Measurements from ENCODE around the gene GCSAML. TPM values are rescaled to one million over a fixed set of nuclear protein-coding genes. Genes with fewer than 3 reads are reported as not detected.
A peak's percentile ranks its signal among the peaks of the same experiment; 100 is the strongest.

GCSAML gene
- total RNA-seq, 1 donor: not detected

- TF ChIP-seq CTCF (IDR thresholded peaks at IDR 0.05; ENCODE audit: insufficient read depth, low read depth, low read length): no peak
- H3K4me3 ChIP-seq (ENCODE audit: low read depth, low read length): no peak overlapping the region
- no peak for DNase-seq (ENCODE audit: low read depth)
Measured at GRCh38 chr1:247562198-247562597, 13.3 kb downstream of the GCSAML start.

- no peak for DNase-seq (ENCODE audit: low read depth)
- H3K4me3 ChIP-seq (ENCODE audit: low read depth, low read length): no peak overlapping the region
- TF ChIP-seq CTCF (IDR thresholded peaks at IDR 0.05; ENCODE audit: insufficient read depth, low read depth, low read length): no peak
Measured at GRCh38 chr1:247574236-247574635, 25.3 kb downstream of the GCSAML start.

GRCh38 chr1:247574664-247575063, 25.7 kb downstream of the GCSAML start:
- no peak overlapping the region for H3K4me3 ChIP-seq (ENCODE audit: low read depth, low read length)
- no peak for TF ChIP-seq CTCF (IDR thresholded peaks at IDR 0.05; ENCODE audit: insufficient read depth, low read depth, low read length)
- no peak for DNase-seq (ENCODE audit: low read depth)

- TF ChIP-seq CTCF (IDR thresholded peaks at IDR 0.05; ENCODE audit: insufficient read depth, low read depth, low read length): peak; percentile 45
- DNase-seq (ENCODE audit: low read depth): peak; percentile 11
- no peak overlapping the region for H3K4me3 ChIP-seq (ENCODE audit: low read depth, low read length)
Measured at GRCh38 chr1:247576514-247576913, 27.6 kb downstream of the GCSAML start.

GRCh38 chr1:247578946-247579460, 30.1 kb downstream of the GCSAML start:
- no peak for TF ChIP-seq CTCF (IDR thresholded peaks at IDR 0.05; ENCODE audit: insufficient read depth, low read depth, low read length)
- no peak overlapping the region for H3K4me3 ChIP-seq (ENCODE audit: low read depth, low read length)
- no peak for DNase-seq (ENCODE audit: low read depth)

- H3K4me3 ChIP-seq (ENCODE audit: low read depth, low read length): no peak within 1 kb of the TSS
- no peak for TF ChIP-seq CTCF (IDR thresholded peaks at IDR 0.05; ENCODE audit: insufficient read depth, low read depth, low read length)
- no peak for DNase-seq (ENCODE audit: low read depth)
Measured at GRCh38 chr1:247588060-247588459, 39.1 kb downstream of the GCSAML start, which contains the start of gene OR2G2. Gene OR2G2, plus strand, starts transcription at chr1:247588360. Its CDS starts 0 bp downstream, at chr1:247588360.

- no peak for TF ChIP-seq CTCF (IDR thresholded peaks at IDR 0.05; ENCODE audit: insufficient read depth, low read depth, low read length)
- no peak for DNase-seq (ENCODE audit: low read depth)
- H3K4me3 ChIP-seq (ENCODE audit: low read depth, low read length): no peak within 1 kb of the TSS
Measured at GRCh38 chr1:247605286-247605685, 56.4 kb downstream of the GCSAML start, which contains the start of gene OR2G3. Gene OR2G3, plus strand, starts transcription at chr1:247605586. Its CDS starts 0 bp downstream, at chr1:247605586.

Measured in fibroblast of villous mesenchyme (primary cell).